Measurements from ENCODE around the gene ZFP91. TPM values are rescaled to one million over a fixed set of nuclear protein-coding genes. Genes with fewer than 3 reads are reported as not detected.
A peak's percentile ranks its signal among the peaks of the same experiment; 100 is the strongest.

The ZFP91 gene
- total RNA-seq, 2 experiments from 2014 or later, result 38.7 to 50.9 TPM

- Histone ChIP-seq H3K27ac (ENCODE audit: low read depth, low read length, poor library complexity, severe bottlenecking) (peak overlapping the region; percentile 95), H3K9me3 (ENCODE audit: low read length) (no peaks in the 10 kb centered on the region), H3K36me3 (ENCODE audit: insufficient read depth, low read length) (peaks cover 31% of the 10 kb centered on the region), H3K4me2 (ENCODE audit: low read length) (peak overlapping the region; percentile 96), H2AFZ (ENCODE audit: low read length) (no peak overlapping the region), H3K4me1 (ENCODE audit: insufficient read depth, low read length, poor library complexity, severe bottlenecking) (peaks cover 43% of the 10 kb centered on the region), H4K20me1 (ENCODE audit: insufficient read depth, low read length) (peaks cover 7% of the 10 kb centered on the region), H3K4me3 (ENCODE audit: low read depth, low read length, poor library complexity, severe bottlenecking) (peak overlapping the region; percentile 79), H3K9me2 (ENCODE audit: insufficient read depth, low read length) (no peaks in the 10 kb centered on the region), H3K79me2 (ENCODE audit: insufficient read depth, low read depth, low read length) (peaks cover 81% of the 10 kb centered on the region)
- no peak for TF ChIP-seq EZH2phosphoT487 (IDR thresholded peaks at IDR 0.05; ENCODE audit: borderline replicate concordance, low read depth, low read length)
- TF ChIP-seq, protein P1, sequence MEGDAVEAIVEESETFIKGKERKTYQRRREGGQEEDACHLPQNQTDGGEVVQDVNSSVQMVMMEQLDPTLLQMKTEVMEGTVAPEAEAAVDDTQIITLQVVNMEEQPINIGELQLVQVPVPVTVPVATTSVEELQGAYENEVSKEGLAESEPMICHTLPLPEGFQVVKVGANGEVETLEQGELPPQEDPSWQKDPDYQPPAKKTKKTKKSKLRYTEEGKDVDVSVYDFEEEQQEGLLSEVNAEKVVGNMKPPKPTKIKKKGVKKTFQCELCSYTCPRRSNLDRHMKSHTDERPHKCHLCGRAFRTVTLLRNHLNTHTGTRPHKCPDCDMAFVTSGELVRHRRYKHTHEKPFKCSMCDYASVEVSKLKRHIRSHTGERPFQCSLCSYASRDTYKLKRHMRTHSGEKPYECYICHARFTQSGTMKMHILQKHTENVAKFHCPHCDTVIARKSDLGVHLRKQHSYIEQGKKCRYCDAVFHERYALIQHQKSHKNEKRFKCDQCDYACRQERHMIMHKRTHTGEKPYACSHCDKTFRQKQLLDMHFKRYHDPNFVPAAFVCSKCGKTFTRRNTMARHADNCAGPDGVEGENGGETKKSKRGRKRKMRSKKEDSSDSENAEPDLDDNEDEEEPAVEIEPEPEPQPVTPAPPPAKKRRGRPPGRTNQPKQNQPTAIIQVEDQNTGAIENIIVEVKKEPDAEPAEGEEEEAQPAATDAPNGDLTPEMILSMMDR (conservative IDR thresholded peaks at IDR 0.05; ENCODE audit: low read length), result no peak
- CTCF ChIA-PET (ENCODE audit: unreplicated experiment), result no interaction called here
- POLR2A ChIA-PET, result interaction anchor here (0.7 to 0.9 kb wide), 2 partner anchors 13 to 34 kb away, joined by 4 to 7 read pairs; no protein-coding TSS in a partner anchor
- BruUV-seq (replicated peaks), result no TSS peak
- DNase-seq (ENCODE audit: low spot score), result peak; percentile 78
- intact Hi-C loops (cut with micrococcal nuclease; ENCODE audit: unreplicated experiment), result no loop called here
These were observed 5.3 kb upstream of the ZFP91 start for GRCh38 chr11:58573451-58574104.

GRCh38 chr11:58574881-58575280 is 4.0 kb upstream of the ZFP91 start:
- intact Hi-C loops (cut with micrococcal nuclease; ENCODE audit: unreplicated experiment), result loop anchor here (5.0 kb wide), 5 partner anchors 212 to 1248 kb away; partner anchors contain the start of genes OSBP, SELENOH and ZDHHC5
- Histone ChIP-seq H4K20me1 (ENCODE audit: insufficient read depth, low read length) (peaks cover 8% of the 10 kb centered on the region), H3K9me2 (ENCODE audit: insufficient read depth, low read length) (no peaks in the 10 kb centered on the region), H3K79me2 (ENCODE audit: insufficient read depth, low read depth, low read length) (peaks cover 72% of the 10 kb centered on the region), H3K4me3 (ENCODE audit: low read depth, low read length, poor library complexity, severe bottlenecking) (peak overlapping the region; percentile 79), H3K4me1 (ENCODE audit: insufficient read depth, low read length, poor library complexity, severe bottlenecking) (peaks cover 31% of the 10 kb centered on the region), H3K4me2 (ENCODE audit: low read length) (peak overlapping the region; percentile 96), H3K36me3 (ENCODE audit: insufficient read depth, low read length) (peaks cover 21% of the 10 kb centered on the region), H3K27ac (ENCODE audit: low read depth, low read length, poor library complexity, severe bottlenecking) (peak overlapping the region; percentile 95), H3K9me3 (ENCODE audit: low read length) (no peaks in the 10 kb centered on the region), H2AFZ (ENCODE audit: low read length) (no peak overlapping the region)
- TF ChIP-seq EZH2phosphoT487 (IDR thresholded peaks at IDR 0.05; ENCODE audit: borderline replicate concordance, low read depth, low read length), result no peak
- TF ChIP-seq, protein P1 (conservative IDR thresholded peaks at IDR 0.05; ENCODE audit: low read length), result no peak
- CTCF ChIA-PET (ENCODE audit: unreplicated experiment), result interaction anchor here (0.8 kb wide), 1 partner anchor 67 kb away, joined by 3 read pairs; the partner anchor contains the start of gene OR5B21
- DNase-seq (ENCODE audit: low spot score), result no peak
- POLR2A ChIA-PET, result interaction anchor here (1.7 kb wide), 1 partner anchor 11 kb away, joined by 7 read pairs; no protein-coding TSS in a partner anchor
- TSS peak; percentile 58 for BruUV-seq (replicated peaks)

Measured in OCI-LY7 (cell line).